GM20431 (cell line): Measurements from ENCODE around the gene NINJ1.

Experiments
- in situ Hi-C: fragments of 300-500 bp; cut with MseI, MboI; formaldehyde crosslinking; loops from one replicate; pipeline ENCODE4 v1.15.0; 2020; ENCODE audit warnings: low sequenced_read_pairs; ENCODE audit not compliant: unreplicated experiment

The NINJ1 gene

GRCh38 chr9:93161786-93162562, 27.9 kb upstream of the NINJ1 start:
- in situ Hi-C loops, result loop anchor here (10.0 kb wide), 1 partner anchor 143 kb away; no protein-coding TSS in a partner anchor

- in situ Hi-C loops, result loop anchor here (10.0 kb wide), 1 partner anchor 145 kb away; no protein-coding TSS in a partner anchor
Observed at GRCh38 chr9:93159601-93160471, 25.8 kb upstream of the NINJ1 start.

GRCh38 chr9:93156475-93157008, 22.5 kb upstream of the NINJ1 start:
- in situ Hi-C loops, result no loop called here

GRCh38 chr9:93155716-93156474, 21.8 kb upstream of the NINJ1 start:
- in situ Hi-C loops, result no loop called here

- in situ Hi-C loops, result no loop called here
Observed at GRCh38 chr9:93154293-93154903, 20.3 kb upstream of the NINJ1 start.

- in situ Hi-C loops, result no loop called here
Observed at GRCh38 chr9:93151097-93151784, 17.2 kb upstream of the NINJ1 start.

- in situ Hi-C loops, result loop anchor here (25.0 kb wide), 1 partner anchor 388 kb away; no protein-coding TSS in a partner anchor
Observed at GRCh38 chr9:93149361-93149760, 15.3 kb upstream of the NINJ1 start.

GRCh38 chr9:93148721-93149120, 14.7 kb upstream of the NINJ1 start:
- in situ Hi-C loops, result loop anchor here (25.0 kb wide), 1 partner anchor 389 kb away; no protein-coding TSS in a partner anchor

GRCh38 chr9:93147632-93148031, 13.6 kb upstream of the NINJ1 start:
- in situ Hi-C loops, result loop anchor here (25.0 kb wide), 1 partner anchor 390 kb away; no protein-coding TSS in a partner anchor

- in situ Hi-C loops, result loop anchor here (25.0 kb wide), 1 partner anchor 391 kb away; no protein-coding TSS in a partner anchor
Observed at GRCh38 chr9:93146696-93147095, 12.6 kb upstream of the NINJ1 start.

GRCh38 chr9:93143830-93144530, 9.9 kb upstream of the NINJ1 start:
- in situ Hi-C loops, result loop anchor here (25.0 kb wide), 1 partner anchor 393 kb away; no protein-coding TSS in a partner anchor

- in situ Hi-C loops, result loop anchor here (25.0 kb wide), 1 partner anchor 395 kb away; no protein-coding TSS in a partner anchor
Observed at GRCh38 chr9:93141771-93142483, 7.9 kb upstream of the NINJ1 start.

- in situ Hi-C loops, result loop anchor here (25.0 kb wide), 1 partner anchor 398 kb away; no protein-coding TSS in a partner anchor
Observed at GRCh38 chr9:93139365-93140182, 5.5 kb upstream of the NINJ1 start.

- in situ Hi-C loops, result loop anchor here (25.0 kb wide), 1 partner anchor 399 kb away; no protein-coding TSS in a partner anchor
Observed at GRCh38 chr9:93138171-93138764, 4.2 kb upstream of the NINJ1 start.

- in situ Hi-C loops, result loop anchor here (25.0 kb wide), 1 partner anchor 400 kb away; no protein-coding TSS in a partner anchor
Observed at GRCh38 chr9:93137362-93137761, 3.3 kb upstream of the NINJ1 start.

- in situ Hi-C loops, result loop anchor here (25.0 kb wide), 1 partner anchor 401 kb away; no protein-coding TSS in a partner anchor
Observed at GRCh38 chr9:93136011-93136440, 2.0 kb upstream of the NINJ1 start.
